Stimulated activated naive CD4-positive, alpha-beta T cell treated with Interleukin-2 at 50 U/mL for 16 hours (primary cell): ENCODE results near the gene JAM3.

Experiments used
- DNase-seq: peaks from one replicate; lab custom pipeline; 2025; lab: John Stamatoyannopoulos, UW

Gene JAM3

DNA sequence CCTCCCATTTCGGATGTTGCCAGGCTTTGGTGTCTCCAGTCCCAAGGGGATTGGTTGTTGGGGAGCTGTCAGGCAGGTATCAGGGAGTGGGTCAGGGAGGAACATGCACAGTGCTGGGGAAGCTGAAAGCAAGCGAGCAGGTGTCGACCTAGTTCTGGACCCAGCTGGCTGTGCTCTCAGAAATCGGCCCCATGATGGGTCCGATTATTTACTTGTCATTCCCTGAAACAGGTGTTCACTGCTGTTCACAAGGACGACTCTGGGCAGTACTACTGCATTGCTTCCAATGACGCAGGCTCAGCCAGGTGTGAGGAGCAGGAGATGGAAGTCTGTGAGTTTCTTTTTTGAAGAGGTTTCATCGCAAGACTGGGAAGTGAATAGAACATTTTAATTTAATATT, 76.8 kb downstream of the JAM3 start:
- no peak for DNase-seq

DNA sequence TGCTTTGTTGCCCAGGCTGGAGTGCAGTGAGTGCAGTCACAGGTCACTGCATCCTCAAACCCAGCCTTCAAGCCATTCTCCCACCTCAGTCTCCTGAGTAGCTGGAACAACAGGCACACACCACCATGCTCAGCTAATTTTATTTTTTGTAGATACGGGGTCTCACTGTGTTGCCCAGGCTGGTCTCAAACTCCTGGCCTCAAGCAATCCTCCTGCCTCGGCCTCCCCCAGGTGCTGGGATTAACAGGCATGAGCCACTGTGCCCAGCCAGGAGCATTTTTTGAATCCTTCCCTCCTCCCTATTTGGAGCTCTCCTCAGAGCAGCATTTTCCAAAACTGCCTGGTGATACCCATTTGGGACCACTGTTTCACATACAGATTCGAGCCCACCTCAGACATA, 77.7 kb downstream of the JAM3 start:
- DNase-seq: no peak

DNA sequence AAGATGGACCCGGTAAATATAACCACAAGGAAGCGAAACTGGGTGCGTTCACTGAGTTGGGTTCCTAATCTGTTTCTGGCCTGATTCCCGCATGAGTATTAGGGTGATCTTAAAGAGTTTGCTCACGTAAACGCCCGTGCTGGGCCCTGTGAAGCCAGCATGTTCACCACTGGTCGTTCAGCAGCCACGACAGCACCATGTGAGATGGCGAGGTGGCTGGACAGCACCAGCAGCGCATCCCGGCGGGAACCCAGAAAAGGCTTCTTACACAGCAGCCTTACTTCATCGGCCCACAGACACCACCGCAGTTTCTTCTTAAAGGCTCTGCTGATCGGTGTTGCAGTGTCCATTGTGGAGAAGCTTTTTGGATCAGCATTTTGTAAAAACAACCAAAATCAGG, 80.5 kb downstream of the JAM3 start:
- no peak for DNase-seq

DNA sequence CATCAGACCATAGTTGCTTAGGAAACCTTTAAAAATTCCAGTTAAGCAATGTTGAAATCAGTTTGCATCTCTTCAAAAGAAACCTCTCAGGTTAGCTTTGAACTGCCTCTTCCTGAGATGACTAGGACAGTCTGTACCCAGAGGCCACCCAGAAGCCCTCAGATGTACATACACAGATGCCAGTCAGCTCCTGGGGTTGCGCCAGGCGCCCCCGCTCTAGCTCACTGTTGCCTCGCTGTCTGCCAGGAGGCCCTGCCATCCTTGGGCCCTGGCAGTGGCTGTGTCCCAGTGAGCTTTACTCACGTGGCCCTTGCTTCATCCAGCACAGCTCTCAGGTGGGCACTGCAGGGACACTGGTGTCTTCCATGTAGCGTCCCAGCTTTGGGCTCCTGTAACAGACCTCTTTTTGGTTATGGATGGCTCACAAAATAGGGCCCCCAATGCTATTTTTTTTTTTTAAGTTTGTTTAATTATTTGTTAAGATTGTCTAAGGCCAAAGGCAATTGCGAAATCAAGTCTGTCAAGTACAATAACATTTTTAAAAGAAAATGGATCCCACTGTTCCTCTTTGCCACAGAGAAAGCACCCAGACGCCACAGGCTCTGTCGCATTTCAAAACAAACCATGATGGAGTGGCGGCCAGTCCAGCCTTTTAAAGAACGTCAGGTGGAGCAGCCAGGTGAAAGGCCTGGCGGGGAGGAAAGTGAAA, 81.5 kb downstream of the JAM3 start:
- DNase-seq: no peak

DNA sequence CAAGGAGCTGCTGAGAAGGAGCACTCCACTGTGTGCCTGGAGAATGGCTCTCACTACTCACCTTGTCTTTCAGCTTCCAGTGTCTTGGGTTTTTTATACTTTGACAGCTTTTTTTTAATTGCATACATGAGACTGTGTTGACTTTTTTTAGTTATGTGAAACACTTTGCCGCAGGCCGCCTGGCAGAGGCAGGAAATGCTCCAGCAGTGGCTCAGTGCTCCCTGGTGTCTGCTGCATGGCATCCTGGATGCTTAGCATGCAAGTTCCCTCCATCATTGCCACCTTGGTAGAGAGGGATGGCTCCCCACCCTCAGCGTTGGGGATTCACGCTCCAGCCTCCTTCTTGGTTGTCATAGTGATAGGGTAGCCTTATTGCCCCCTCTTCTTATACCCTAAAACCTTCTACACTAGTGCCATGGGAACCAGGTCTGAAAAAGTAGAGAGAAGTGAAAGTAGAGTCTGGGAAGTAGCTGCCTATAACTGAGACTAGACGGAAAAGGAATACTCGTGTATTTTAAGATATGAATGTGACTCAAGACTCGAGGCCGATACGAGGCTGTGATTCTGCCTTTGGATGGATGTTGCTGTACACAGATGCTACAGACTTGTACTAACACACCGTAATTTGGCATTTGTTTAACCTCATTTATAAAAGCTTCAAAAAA, 82.3 kb downstream of the JAM3 start:
- DNase-seq: no peak

DNA sequence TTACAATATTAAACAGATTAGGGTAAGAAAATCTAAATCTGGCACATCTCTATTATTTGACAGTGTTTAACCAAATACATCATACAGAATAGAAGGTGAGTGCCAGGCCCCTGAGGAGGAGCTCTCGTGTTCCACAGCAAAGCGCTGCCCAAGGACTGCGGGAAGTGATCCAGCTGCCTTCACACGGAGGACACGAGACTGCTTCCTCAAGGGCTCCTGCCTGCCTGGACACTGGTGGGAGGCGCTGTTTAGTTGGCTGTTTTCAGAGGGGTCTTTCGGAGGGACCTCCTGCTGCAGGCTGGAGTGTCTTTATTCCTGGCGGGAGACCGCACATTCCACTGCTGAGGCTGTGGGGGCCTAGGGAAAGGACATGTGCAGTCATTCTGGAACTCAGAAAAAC, 83.8 kb downstream of the JAM3 start:
- no peak for DNase-seq

DNA sequence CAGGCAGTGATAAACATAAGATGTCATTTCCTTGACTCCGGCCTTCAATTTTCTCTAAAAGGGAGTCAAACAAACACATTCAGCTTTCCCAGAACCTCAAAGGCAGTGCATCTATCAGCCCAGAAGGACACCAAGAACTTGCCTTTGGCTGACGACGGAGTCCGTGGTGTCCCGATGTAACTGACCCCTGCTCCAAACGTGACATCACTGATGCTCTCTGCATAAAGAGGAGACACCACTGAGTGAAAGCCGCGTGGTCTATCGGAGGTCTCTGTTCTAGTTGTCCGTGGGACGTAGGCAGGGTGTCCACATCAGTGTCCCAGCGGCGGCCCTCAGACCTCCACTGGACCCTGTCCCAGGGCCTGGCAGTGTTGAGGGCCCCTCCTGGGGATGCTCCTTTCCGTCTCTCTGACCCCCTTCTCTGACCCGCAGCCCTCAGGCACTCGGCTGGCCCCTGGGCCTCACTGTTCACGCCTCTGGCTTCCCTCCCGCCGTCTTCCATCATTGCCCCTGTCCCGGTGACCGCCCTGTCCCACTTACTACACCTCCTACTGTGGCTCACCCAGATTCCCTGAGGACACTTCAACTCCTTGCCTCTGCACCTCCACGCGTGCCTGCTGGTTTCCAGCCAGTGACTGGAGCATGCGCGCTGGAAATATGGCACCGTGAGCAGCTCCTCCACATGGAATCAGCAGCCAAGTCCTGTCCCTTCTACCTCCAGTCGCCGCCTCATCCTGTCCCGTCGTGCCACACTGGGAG, 84.5 kb downstream of the JAM3 start:
- DNase-seq: no peak

DNA sequence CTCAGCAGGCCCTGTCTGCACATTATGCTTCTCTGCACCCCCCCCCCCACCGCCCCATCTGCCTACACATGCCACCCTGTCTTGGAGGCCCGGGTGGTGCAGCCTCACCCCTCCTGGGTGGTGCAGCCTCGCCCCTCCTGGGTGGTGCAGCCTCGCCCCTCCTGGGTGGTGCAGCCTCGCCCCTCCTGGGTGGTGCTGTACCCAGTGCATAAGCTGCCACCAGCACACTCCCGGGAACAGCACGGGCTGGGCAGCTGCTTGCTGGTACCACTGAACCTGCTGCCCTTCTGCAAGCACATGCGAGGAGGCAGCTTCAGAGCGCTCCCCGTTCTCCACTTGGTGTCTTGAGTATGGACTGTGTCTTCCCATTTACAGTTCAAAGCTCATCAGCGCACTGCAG, 85.6 kb downstream of the JAM3 start:
- DNase-seq: no peak

DNA sequence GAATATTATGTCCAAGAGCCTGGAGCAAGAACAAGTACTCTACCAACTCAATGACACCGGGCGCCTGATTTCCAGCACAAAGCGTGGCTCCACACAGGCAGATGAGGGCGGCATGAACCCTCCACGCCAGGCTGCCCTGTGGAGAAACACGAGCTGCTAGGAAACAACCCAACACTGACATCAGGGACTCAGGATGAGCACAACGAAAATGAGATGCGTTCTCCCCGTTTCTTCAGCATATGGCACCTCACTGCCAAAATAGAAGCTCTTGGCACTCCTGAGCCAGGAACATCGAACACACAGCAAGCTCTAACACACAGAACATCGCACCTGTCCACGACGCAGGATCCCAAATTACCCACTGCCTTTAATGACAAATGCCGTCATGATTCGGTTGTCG, 86.6 kb downstream of the JAM3 start:
- DNase-seq: no peak

DNA sequence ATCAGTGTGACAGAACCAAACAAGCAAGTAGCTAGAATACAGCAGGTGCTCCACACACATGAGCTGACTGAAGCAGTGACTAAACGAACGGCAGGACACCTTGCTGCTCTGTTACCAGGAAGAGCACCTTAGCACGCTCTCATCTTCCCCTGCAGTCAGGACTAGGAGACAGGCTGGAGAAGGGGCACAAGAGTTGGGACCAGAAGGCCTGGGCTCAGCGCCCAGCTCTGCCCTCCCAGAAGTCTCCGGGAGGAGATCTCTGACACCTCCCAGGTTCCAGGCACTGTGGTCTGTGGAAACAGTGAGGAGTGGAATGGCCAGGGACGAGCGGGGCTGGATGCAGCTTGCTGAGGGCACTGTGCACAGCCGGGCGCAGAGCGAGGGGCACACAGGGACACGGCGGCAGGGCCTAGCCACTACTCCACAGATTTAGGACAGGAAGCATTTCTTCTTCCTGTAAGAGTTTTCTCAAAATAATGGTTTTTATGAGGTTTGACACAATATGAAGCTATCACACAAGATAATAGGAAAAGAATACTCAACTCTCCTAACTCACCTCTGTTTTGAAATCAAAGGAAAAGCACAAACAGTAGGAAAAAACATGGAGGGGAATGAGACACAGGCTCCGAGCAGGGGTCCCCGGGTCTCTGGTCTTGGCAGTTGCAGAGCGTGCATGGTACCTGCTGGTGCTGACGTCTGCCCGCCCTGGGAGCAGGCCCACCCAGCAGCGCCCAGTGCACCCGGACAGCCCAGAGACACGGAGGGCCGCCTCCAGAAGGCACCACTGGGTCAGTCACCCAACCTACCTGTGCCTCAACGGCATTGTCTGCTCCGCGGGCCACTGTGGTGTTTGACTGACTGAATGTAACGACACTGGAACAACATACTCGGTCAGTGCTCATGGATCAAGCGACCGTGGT, 87.3 kb downstream of the JAM3 start:
- DNase-seq: no peak

DNA sequence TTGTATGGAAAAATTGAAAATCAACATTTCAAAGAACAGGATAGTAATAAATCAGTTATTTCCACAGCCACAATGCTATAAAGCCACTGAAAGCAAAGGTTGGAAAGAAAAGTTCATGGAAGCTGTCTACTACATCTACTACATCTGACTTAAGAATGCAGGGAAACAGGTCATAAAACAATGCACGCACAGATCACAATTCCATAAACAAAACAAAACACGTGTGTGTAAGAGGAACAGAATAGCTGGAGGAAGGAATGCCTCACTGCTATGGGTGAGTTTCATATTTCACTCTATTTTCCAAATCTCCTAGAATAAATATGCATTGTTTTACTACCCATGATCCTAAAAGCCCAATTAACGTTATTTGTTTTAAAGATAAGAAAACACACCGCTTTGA, 88.6 kb downstream of the JAM3 start:
- no peak for DNase-seq

DNA sequence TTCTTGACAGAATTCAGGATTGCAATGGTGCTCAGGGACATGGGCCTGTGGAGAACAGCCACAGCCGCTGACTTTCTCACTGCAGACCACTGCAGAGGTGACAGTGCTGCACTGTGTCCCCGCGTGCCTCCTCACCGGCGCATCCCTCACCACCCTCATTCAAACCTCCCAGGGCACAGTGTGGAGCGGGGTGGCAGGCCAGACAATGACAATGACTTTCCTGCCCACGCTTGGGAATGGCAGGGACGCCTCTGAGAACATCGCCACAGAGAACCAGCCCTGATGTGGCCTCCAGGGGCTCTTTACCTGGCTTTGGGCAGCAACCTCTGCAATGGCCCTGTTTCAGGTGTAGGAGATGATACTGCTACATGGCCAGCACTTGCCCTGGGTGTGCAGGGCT, 89.2 kb downstream of the JAM3 start:
- DNase-seq: no peak

DNA sequence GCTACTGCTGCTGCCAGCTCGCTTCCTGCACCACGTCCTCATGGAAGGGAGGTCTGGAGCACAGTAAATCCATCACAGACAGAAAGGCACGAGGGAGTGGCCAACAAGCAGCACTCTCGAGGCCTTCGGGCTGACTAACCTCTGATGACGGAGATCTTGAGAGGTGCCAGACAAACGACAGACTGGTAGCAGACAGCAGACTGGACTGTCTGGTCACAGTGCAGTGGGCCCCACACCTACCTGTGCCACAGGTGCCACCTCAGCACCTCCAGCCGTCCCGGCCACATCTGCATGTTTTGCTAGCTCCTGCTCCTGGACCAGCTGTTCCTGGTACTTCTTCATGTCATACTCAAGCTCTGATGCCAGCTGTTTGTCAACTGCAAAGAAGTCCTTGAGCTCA, 90.8 kb downstream of the JAM3 start:
- DNase-seq: no peak

DNA sequence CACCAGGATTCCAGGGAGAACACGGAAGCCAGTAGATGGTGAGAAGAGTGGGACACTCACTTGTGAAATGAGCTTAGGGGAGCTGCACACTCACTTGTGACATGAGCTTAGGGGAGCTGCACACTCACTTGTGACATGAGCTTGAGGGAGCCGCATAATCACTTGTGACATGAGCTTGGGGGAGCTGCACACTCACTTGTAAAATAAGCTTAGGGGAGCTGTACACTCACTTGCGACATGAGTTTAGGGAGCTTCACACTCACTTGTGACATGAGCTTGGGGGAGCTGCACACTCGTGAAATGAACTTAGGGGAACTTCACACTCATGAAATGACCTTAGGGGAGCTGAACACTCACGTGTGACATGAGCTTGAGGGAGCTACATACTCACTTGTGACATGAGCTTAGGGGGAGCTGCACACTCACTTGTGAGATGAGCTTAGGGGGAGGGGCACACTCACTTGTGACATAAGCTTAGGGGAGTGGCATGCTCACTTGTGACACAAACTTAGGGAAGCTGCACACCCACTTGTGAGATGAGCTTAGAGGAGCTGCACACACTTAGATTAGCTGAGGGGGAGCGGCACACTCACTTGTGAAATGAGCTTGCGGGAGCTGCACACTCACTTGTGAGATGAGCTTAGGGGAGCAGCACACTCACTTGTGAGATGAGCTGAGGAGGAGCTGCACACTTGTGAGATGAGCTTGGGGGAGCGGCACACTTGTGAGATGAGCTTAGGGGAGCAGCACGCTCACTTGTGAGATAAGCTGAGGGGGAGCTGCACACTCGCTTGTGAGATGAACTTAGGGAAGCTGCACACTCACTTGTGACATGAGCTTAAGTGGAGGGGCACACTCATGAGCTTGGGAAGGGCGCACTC, 95.9 kb downstream of the JAM3 start:
- DNase-seq: no peak

DNA sequence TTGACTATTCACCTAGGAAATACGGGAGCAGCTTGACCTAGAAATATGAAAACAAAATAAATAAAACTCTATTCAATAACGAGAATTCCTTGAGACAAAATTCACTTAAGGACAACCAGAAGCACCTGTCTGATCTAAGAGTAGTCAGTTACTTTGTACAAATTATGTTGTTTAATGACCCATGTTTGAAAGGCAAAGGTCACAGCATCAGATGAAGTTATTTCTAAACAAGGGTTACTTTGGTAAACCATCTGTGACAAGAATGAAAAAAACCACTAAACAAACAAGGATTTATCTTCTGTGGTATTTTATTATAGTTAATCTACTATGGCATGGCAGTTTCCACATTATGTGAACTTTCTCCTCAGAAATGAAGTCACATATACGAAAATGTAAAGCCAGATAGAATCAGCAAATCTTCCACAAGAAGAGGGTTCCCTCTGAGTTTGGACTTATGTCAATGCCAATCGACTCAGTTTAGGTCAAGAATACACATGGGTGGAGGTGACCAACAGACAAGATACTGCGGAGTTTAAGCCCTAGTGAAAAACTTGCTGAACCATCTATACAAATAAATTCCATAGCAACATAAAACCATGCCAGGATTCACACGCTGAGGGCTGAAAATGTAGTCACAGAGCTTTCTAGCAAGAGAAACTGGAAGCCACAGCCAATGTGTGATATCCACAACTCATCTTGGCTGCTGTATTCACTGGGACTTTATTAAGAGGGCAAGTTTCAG, 101.5 kb downstream of the JAM3 start:
- DNase-seq: no peak

DNA sequence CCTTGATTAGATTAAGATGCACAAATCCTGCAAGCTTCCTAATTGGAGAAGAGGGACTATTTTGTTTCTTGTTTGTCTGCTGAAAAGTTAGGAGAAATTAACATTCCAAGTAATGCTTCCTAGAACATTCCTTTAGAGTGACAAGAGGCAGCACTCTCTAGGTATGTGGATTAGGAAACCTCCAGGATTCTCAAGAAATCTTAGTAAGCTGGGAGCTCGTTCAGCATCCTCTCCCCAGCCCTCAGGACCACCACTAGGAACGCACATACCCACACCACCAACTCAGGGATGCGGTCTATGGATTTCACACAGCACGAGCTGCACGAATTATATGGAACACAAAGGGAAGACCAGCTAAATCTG, 102.0 kb downstream of the JAM3 start:
- DNase-seq: no peak

DNA sequence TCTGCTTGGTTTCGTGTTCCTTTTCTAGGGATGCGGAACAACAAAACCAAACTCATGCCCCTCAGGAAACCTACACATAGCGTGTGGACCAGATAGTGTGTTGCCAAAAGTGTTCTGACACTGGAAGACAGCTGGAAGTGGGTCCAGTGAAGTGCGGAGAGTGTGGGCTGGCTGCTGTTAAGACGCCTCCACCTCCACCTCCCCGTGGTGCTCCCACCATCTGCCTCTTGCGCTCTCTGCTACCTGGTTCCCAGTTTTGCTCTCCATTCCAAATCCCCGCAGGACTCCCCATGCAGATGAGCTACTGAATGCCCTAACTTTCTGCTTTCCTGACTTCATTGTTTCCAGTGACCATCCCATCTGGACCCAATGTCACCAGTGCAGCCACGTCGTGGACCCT, 103.1 kb downstream of the JAM3 start:
- DNase-seq: no peak

DNA sequence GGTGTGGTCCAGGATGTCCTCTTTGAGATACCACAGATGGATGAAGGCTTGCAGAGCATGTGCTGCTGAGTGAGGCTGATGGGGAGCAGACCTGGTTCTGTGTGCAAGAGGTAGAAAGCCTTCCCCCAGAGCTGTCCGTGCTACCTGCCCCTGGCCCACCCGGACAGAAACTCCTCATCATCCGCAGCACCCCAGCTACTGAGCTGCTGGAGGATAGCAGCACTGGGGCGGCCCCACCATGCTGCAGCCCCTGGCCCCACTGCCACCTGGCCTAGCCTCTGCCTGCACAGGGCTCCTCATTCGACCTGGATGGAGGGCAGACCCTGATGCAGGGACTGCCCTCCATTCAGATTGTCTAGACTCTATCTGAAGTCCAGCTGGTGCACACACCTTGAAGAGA, 104.4 kb downstream of the JAM3 start:
- DNase-seq: no peak

DNA sequence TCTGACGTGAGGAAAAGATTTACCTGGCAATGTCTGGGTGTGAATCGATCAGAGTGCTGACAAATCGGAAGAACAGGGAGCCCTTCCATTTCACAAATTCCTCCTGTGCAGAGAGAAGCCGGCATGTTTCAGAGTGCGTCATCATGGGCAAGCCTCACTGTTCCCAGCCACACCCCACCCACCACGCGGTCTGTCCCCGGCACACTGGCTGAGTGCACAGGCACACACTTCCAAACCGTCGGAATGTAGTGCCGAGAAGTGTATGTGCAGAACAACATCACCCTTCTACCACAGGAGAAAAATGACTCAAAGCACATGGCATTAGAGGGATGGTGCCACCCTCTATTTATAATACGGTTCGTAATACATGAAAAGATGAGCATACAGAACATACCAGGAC, 107.4 kb downstream of the JAM3 start:
- DNase-seq: no peak

DNA sequence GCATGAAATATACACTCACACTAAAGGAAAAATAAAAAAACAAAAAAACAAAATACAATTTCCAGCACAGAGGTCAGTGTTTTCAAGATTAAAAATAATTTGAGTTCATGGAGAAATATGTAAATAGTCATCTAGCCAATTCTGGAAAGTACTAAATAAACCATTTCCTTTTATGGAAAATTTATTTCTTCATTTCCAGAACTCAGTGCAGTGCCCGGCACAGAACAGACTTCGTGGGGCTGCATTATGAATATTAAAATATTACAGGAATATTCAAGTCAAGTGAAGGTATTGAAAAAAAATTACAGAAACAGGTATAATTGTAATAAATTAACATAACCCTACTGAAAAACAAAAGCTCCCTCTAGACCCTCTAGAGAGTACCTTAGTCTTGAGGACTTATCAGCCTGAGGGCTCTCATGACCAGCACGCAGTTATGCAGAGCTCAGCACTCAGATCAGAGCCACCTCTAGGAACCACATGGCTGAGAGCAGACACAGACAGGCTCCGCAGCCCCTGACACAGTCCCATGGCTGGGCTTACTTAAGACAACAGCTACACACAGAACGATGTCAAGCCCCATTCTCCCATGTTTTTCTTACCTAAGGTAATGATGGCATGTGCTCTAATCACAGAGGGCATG, 109.3 kb downstream of the JAM3 start:
- no peak for DNase-seq
